PC-9 (cell line): Measurements from ENCODE around the gene GAS2L1. TPM values are rescaled to one million over a fixed set of nuclear protein-coding genes. Genes with fewer than 3 reads are reported as not detected.

Experiments
- BruUV-seq: library from RNA; stranded (reverse); fragments of 400-500 nt; replicated peaks from 2 replicates; lab custom pipeline; 2021; lab: Mats Ljungman, UMichigan
- CTCF ChIA-PET: fragments of 300-600 bp; sonication (Branson Sonifier 250); formaldehyde crosslinking; loops from one replicate; lab custom pipeline; 2022; ENCODE audit warnings: antibody characterized with exemption; lab: Charles Lee
- POLR2A ChIA-PET: fragments of 300-600 bp; sonication (Branson Sonifier 250); formaldehyde crosslinking; loops from one replicate; lab custom pipeline; 2022; ENCODE audit warnings: antibody characterized with exemption; ENCODE audit not compliant: unreplicated experiment; lab: Charles Lee
- DNase-seq, 2 experiments: peaks; one replicate each; pipeline versions ENCODE4 v3.0.0 to v3.0.0-alpha.2; 2015 to 2022; ENCODE audit warnings: mixed read lengths in 1 of 2
- H2AFZ ChIP-seq: fragments of 200-600 bp; sonication (generic); 2 replicates; pipeline ENCODE4 v1.8.1; 2017; ENCODE audit warnings: antibody characterized with exemption
- H3F3A ChIP-seq: fragments of 200-600 bp; sonication (generic); 2 replicates; pipeline ENCODE4 v1.8.1; 2017; ENCODE audit warnings: antibody characterized with exemption, mild to moderate bottlenecking, low read depth; ENCODE audit not compliant: insufficient read depth
- H3K27ac ChIP-seq: fragments of 200-600 bp; sonication (generic); 2 replicates; pipeline ENCODE4 v1.6.1; 2016; ENCODE audit warnings: mixed run types
- H3K27me3 ChIP-seq: fragments of 200-600 bp; sonication (generic); 2 replicates; pipeline ENCODE4 v1.6.1; 2016; ENCODE audit warnings: low read depth, mixed run types; ENCODE audit not compliant: insufficient read depth
- H3K36me3 ChIP-seq: fragments of 200-600 bp; sonication (generic); 2 replicates; pipeline ENCODE4 v1.6.1; 2016; ENCODE audit warnings: low read depth, mixed run types
- H3K4me1 ChIP-seq: fragments of 200-600 bp; sonication (generic); replicated peaks from 2 replicates; pipeline ENCODE4 v1.6.1; 2016; ENCODE audit warnings: mixed run types; ENCODE audit not compliant: insufficient read depth
- H3K4me2 ChIP-seq: fragments of 200-600 bp; sonication (generic); 2 replicates; pipeline ENCODE4 v1.6.1; 2017; ENCODE audit warnings: mixed run types
- H3K4me3 ChIP-seq: fragments of 200-600 bp; sonication (generic); 2 replicates; pipeline ENCODE4 v1.6.1; 2016; ENCODE audit warnings: mixed run types
- H3K79me2 ChIP-seq: fragments of 200-600 bp; sonication (generic); 2 replicates; pipeline ENCODE4 v1.6.1; 2017; ENCODE audit warnings: low read depth, mixed run types
- H3K9me2 ChIP-seq: fragments of 200-600 bp; sonication (generic); 2 replicates; pipeline ENCODE4 v1.8.1; 2017; ENCODE audit warnings: mild to moderate bottlenecking; ENCODE audit not compliant: insufficient read depth
- H3K9me3 ChIP-seq: fragments of 200-600 bp; sonication (generic); 2 replicates; pipeline ENCODE4 v1.8.1; 2016; ENCODE audit warnings: low read depth; ENCODE audit not compliant: insufficient read depth
- H4K20me1 ChIP-seq: fragments of 200-600 bp; sonication (generic); 2 replicates; pipeline ENCODE4 v1.8.1; 2017; ENCODE audit not compliant: insufficient read depth
- EZH2 ChIP-seq: fragments of 200-600 bp; sonication (generic); IDR thresholded peaks from 2 replicates; pipeline ENCODE4 v1.8.0; 2017; ENCODE audit warnings: antibody characterized with exemption, low read depth
- intact Hi-C: fragments of 100-400 bp; cut with micrococcal nuclease; formaldehyde crosslinking; loops from one replicate; pipeline ENCODE4 v1.10.0; 2022; ENCODE audit not compliant: unreplicated experiment
- total RNA-seq: library from RNA; stranded (reverse); gene quantifications from 2 replicates; pipeline ENCODE4 v1.2.3, GENCODE V29; 2021
- TF ChIP-seq, protein P1 (sequence below): fragments of 200-600 bp; sonication (generic); conservative IDR thresholded peaks from 2 replicates; pipeline ENCODE4 v1.6.1; 2017; ENCODE audit warnings: mixed run types, antibody characterized with exemption, mild to moderate bottlenecking, moderate library complexity

Gene GAS2L1
- total RNA-seq, 1 experiment from 2014 or later: 15.2 TPM

DNA sequence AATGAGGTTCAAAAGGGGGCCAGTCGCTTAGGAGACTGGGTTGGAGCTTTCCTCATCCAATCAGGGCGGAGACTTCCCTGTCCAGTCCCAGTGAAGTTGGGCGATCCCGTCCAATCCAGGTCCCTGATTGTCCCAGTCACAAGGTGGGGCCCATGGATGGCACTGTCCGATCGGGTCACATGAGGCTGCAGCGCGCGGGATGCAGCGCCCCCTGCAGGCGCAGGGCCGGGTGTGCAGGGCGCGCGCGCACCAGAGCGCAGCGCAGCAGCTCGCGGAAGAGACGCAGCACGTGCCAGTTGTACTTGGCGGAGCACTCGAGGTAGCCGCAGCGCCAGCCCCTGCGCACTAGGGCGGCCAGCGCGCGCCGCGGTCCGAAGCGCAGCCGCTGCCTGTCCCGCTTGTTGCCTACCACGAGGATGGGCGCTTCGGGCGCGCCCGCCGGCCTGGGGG, 6.7 kb downstream of the GAS2L1 start:
- Histone ChIP-seq H3K27ac (no peak overlapping the region), H3K27me3 (no peaks in the 10 kb centered on the region), H3F3A (peaks cover 16% of the 10 kb centered on the region; the same call in 1 of the 2 replicates), H3K4me1 (peaks cover 23% of the 10 kb centered on the region), H3K4me2 (no peak overlapping the region), H3K79me2 (no peaks in the 10 kb centered on the region), H3K9me3 (no peaks in the 10 kb centered on the region), H3K9me2 (no peaks in the 10 kb centered on the region), H4K20me1 (no peaks in the 10 kb centered on the region), H2AFZ (no peak overlapping the region), H3K36me3 (no peaks in the 10 kb centered on the region), H3K4me3 (no peak overlapping the region)
- intact Hi-C loops: no loop called here
- TF ChIP-seq EZH2: no peak
- TF ChIP-seq, protein P1, sequence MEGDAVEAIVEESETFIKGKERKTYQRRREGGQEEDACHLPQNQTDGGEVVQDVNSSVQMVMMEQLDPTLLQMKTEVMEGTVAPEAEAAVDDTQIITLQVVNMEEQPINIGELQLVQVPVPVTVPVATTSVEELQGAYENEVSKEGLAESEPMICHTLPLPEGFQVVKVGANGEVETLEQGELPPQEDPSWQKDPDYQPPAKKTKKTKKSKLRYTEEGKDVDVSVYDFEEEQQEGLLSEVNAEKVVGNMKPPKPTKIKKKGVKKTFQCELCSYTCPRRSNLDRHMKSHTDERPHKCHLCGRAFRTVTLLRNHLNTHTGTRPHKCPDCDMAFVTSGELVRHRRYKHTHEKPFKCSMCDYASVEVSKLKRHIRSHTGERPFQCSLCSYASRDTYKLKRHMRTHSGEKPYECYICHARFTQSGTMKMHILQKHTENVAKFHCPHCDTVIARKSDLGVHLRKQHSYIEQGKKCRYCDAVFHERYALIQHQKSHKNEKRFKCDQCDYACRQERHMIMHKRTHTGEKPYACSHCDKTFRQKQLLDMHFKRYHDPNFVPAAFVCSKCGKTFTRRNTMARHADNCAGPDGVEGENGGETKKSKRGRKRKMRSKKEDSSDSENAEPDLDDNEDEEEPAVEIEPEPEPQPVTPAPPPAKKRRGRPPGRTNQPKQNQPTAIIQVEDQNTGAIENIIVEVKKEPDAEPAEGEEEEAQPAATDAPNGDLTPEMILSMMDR: no peak; the same call in 1 of the 2 replicates
- BruUV-seq: no TSS peak
- CTCF ChIA-PET: no interaction called here
- DNase-seq: no peak
- POLR2A ChIA-PET: no interaction called here

DNA sequence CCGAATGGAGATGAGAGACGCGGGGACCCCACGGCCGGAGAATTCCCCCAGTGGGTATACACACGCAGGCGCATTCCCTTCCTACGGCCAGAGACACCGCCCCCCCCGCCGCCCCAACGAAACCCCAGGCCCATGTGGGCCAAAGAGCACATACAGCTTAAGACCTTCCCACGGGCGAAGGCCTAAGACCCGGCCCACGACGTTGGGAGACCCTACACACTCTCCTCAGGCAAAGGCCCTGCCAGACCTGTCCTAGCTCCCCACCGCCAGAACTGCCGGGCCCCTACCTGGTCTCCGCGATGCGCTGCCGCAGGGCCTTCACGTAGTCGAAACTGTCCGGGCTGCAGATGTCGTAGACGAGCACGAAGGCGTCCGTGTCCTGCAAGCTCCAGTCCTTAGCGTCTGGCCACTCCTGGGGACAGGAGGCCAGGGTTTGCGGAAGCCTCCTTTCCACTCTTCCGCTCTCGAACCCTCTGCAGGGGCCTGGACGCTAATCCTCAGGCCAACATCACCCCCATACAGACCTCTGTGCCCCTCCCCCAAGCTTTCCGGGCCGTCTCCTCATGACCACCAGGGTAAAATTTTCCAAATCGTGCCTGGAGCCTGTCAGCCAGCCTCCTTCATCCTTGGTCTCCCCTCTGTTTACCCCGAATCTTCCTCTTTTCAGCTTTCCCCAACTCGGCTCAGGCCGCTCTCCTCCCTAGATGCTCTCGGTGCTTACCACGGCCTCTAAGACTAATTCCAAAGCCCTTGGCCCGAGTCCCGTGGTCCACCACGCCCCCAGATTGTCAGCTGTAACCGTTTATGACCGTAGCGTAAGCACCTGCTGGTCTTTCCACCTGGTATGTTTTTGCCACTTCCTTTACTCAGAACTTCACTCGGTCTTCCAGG, 7.4 kb downstream of the GAS2L1 start:
- Histone ChIP-seq H3K36me3 (no peaks in the 10 kb centered on the region), H2AFZ (no peak overlapping the region), H3K4me2 (no peak overlapping the region), H3K9me2 (no peaks in the 10 kb centered on the region), H3K27me3 (no peaks in the 10 kb centered on the region), H3F3A (peaks cover 16% of the 10 kb centered on the region; the same call in 1 of the 2 replicates), H3K4me3 (no peak overlapping the region), H3K4me1 (peaks cover 23% of the 10 kb centered on the region), H3K79me2 (no peaks in the 10 kb centered on the region), H4K20me1 (no peaks in the 10 kb centered on the region), H3K9me3 (no peaks in the 10 kb centered on the region), H3K27ac (no peak overlapping the region)
- no peak for DNase-seq
- CTCF ChIA-PET: no interaction called here
- TF ChIP-seq, protein P1: no peak
- no peak for TF ChIP-seq EZH2
- intact Hi-C loops: no loop called here
- POLR2A ChIA-PET: no interaction called here
- BruUV-seq: no TSS peak

DNA sequence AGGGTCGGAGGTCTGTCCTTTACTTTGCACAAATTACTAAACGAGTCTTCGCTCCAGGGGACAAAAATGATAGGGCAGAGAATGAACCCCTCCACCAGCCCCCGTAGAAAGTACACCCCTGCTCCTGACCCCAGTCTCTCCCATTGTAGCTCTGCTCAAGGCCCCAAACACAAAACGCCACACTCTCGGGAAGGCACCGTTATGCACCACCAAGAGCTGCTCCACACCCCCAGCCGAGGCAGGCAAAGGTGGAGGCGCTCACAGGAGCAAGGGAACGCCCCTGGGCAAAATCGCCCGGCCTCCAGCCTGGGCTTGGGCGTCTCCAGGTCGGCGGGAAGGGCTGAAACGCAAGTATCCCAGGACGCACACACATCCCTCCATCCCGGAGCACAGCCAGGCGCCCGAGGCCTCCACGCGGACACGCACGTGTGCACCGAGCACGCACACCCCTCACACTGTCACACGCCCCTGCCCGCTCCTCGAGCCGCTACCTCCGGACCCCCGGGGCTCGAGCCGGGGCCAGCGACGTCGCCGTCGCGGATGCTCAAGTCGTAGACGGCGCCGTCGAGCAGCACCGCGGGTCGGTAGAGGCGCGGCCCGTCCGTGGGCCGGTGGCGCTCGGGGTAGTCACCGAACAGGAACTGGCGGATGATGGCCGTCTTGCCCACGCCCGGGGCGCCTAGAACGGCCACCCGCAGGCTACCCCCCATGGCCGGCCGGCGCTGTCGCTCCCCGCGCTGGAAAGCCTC, 8.3 kb downstream of the GAS2L1 start:
- Histone ChIP-seq H3K36me3 (no peaks in the 10 kb centered on the region), H3F3A (peaks cover 15% of the 10 kb centered on the region; the same call in 1 of the 2 replicates), H3K27me3 (no peaks in the 10 kb centered on the region), H3K4me1 (peaks cover 14% of the 10 kb centered on the region), H3K27ac (no peak overlapping the region), H3K4me2 (peak overlapping the region; percentile 23; the same call in 1 of the 2 replicates), H3K9me3 (no peaks in the 10 kb centered on the region), H3K4me3 (no peak overlapping the region), H3K9me2 (no peaks in the 10 kb centered on the region), H4K20me1 (no peaks in the 10 kb centered on the region), H3K79me2 (no peaks in the 10 kb centered on the region), H2AFZ (no peak overlapping the region)
- CTCF ChIA-PET: no interaction called here
- DNase-seq: no peak
- POLR2A ChIA-PET: no interaction called here
- TF ChIP-seq, protein P1: no peak
- TF ChIP-seq EZH2: no peak
- intact Hi-C loops: no loop called here
- BruUV-seq: no TSS peak
